ENCODE results near the gene CYLC2.

Gene CYLC2

GRCh38 chr9:103037508-103038477 lies 42.7 kb downstream of the CYLC2 start:
- Histone ChIP-seq H3K9ac (ENCODE audit: low read length) (no peak overlapping the region), H3K27ac (ENCODE audit: low read depth, low read length) (no peak overlapping the region), H3K27me3 (ENCODE audit: control insufficient read depth, insufficient read depth, low read length) (no peaks in the 10 kb centered on the region), H3K4me3 (ENCODE audit: low read length) (no peak overlapping the region), H3K4me1 (ENCODE audit: control insufficient read depth, insufficient read depth, low read length) (no peaks in the 10 kb centered on the region), H3K36me3 (ENCODE audit: control insufficient read depth, insufficient read depth, low read length) (no peaks in the 10 kb centered on the region)

GRCh38 chr9:103041961-103042360 lies 46.8 kb downstream of the CYLC2 start:
- H3K4me1 ChIP-seq (ENCODE audit: control insufficient read depth, insufficient read depth, low read length): no peaks in the 10 kb centered on the region
- no peaks in the 10 kb centered on the region for H3K27me3 ChIP-seq (ENCODE audit: control insufficient read depth, insufficient read depth, low read length)
- no peak overlapping the region for H3K27ac ChIP-seq (ENCODE audit: low read depth, low read length)
- H3K9ac ChIP-seq (ENCODE audit: low read length): no peak overlapping the region
- no peak overlapping the region for H3K4me3 ChIP-seq (ENCODE audit: low read length)
- no peaks in the 10 kb centered on the region for H3K36me3 ChIP-seq (ENCODE audit: control insufficient read depth, insufficient read depth, low read length)
